ENCODE measurements around the gene NTM.

- TF ChIP-seq CTCF (IDR thresholded peaks at IDR 0.05) (no peak), POLR2A (IDR thresholded peaks at IDR 0.05) (no peak)
Measured at GRCh38 chr11:131571571-131571970, 201.2 kb downstream of the NTM start.

All from uterus (tissue), 2 donors.